OCI-LY3 (cell line): ENCODE measurements around the gene PTPRM.

Experiments
- CTCF ChIP-seq: fragments of 200-600, 300-600 bp; sonication (generic); IDR thresholded peaks from 2 replicates; pipeline ENCODE4 v1.5.1; 2014; ENCODE audit warnings: antibody characterized with exemption, low read length, low read depth
- EZH2phosphoT487 ChIP-seq: fragments of 200-600 bp; shearing (Covaris generic); IDR thresholded peaks from 2 replicates; pipeline ENCODE4 v1.6.1; 2018; ENCODE audit warnings: antibody characterized with exemption, mixed run types, low read depth

GRCh38 chr18:8359076-8359475 lies 792.0 kb downstream of the PTPRM start:
- TF ChIP-seq CTCF (no peak), EZH2phosphoT487 (no peak)
